GM21423 (cell line): ENCODE data around the gene KLHL26.

Experiments used
- ATAC-seq: cut with Tn5 transposase; IDR thresholded peaks from one replicate; pipeline ENCODE4 v1.9.1; 2021; ENCODE audit warnings: mild to moderate bottlenecking, moderate library complexity; ENCODE audit not compliant: unreplicated experiment

Gene KLHL26

GRCh38 chr19:18601875-18602274 lies 35.0 kb upstream of the KLHL26 start:
- ATAC-seq: no peak

- ATAC-seq: no peak
Observed at GRCh38 chr19:18603255-18603957, 33.4 kb upstream of the KLHL26 start.

- ATAC-seq: no peak
Observed at GRCh38 chr19:18603958-18604819, 32.6 kb upstream of the KLHL26 start.

GRCh38 chr19:18604820-18605159 lies 32.0 kb upstream of the KLHL26 start:
- ATAC-seq: no peak

GRCh38 chr19:18605196-18605545 lies 31.7 kb upstream of the KLHL26 start:
- ATAC-seq: no peak

GRCh38 chr19:18605546-18606280 lies 31.1 kb upstream of the KLHL26 start:
- no peak for ATAC-seq

GRCh38 chr19:18606281-18607225 lies 30.3 kb upstream of the KLHL26 start, which contains the start of gene CRLF1:
Gene CRLF1, minus strand, starts transcription at chr19:18606799. Its CDS starts 143 bp downstream, at chr19:18606656.
- ATAC-seq: no peak

GRCh38 chr19:18607226-18608101 lies 29.4 kb upstream of the KLHL26 start:
- no peak for ATAC-seq

- no peak for ATAC-seq
Observed at GRCh38 chr19:18608102-18608804, 28.6 kb upstream of the KLHL26 start.

GRCh38 chr19:18608805-18609716 lies 27.8 kb upstream of the KLHL26 start:
- no peak for ATAC-seq

- no peak for ATAC-seq
Observed at GRCh38 chr19:18609717-18610051, 27.1 kb upstream of the KLHL26 start.

GRCh38 chr19:18610245-18610555 lies 26.6 kb upstream of the KLHL26 start:
- no peak for ATAC-seq

- no peak for ATAC-seq
Observed at GRCh38 chr19:18610556-18611326, 26.1 kb upstream of the KLHL26 start.

- no peak for ATAC-seq
Observed at GRCh38 chr19:18611327-18612050, 25.3 kb upstream of the KLHL26 start.

GRCh38 chr19:18612051-18612771 lies 24.6 kb upstream of the KLHL26 start:
- no peak for ATAC-seq
